ENCODE measurements around the gene NPTX1.

- no peak for TF ChIP-seq EZH2phosphoT487 (conservative IDR thresholded peaks at IDR 0.05; ENCODE audit: low read length)
- TF ChIP-seq CTCF (IDR thresholded peaks at IDR 0.05; ENCODE audit: insufficient read depth, low read length, poor library complexity, severe bottlenecking): no peak
Observed at GRCh38 chr17:80465327-80465974, 11.0 kb downstream of the NPTX1 start.
